T-helper 22 cell (primary cell): ENCODE results near the gene LRP8.

Experiments used
- DNase-seq: peaks from one replicate; pipeline ENCODE4 v3.0.0-alpha.2; 2020; ENCODE audit warnings: low read depth

The LRP8 gene

DNA sequence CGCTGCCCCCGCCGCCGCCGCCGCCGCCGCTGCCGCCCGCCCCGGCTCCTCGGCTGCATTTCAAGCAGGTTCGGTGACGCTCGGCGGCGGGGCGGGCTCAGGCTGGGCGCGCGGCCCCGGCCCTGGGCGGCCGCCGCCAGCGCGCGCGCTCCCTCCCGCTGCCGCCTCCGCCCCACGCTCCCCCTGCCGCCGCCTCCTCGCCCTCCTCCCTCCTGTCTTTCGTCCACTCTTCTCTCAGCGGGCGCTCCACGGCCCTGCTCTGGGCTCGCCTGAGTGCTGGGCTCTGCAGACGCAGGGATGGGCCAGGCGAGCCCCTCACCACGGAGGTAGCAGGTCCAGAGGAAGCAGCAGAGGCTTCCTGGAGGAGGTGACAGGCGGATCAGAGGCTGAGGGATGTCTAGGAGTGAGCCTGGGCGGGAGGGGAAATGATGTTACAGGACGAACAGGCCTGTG is at the start of gene LRP8:
LRP8 (minus strand) TSS at position 62 of the 453 bp plus-strand sequence. CDS start 158 bp downstream, outside the sequence.
- peak; percentile 61 for DNase-seq

DNA sequence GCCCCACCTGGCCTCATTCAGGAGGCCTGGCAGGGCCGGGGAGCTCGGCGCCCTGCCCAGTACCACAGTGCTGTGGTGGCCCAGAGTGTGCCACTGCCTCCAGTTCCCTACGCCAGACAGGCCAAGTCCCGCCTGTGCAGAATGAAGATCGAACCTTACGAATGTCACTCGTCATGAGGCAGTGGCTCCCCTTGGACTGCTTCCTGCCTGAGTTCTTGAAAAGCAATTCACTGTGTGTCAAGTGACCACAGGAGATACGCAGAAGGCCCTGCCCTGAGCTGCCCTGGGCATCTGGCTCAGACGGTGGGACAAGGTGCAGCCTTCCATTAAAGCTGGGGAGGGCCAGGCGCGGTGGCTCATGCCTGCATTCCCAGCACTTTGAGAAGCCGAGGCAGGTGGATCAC is 49.6 kb upstream of the LRP8 start:
- DNase-seq = no peak

DNA sequence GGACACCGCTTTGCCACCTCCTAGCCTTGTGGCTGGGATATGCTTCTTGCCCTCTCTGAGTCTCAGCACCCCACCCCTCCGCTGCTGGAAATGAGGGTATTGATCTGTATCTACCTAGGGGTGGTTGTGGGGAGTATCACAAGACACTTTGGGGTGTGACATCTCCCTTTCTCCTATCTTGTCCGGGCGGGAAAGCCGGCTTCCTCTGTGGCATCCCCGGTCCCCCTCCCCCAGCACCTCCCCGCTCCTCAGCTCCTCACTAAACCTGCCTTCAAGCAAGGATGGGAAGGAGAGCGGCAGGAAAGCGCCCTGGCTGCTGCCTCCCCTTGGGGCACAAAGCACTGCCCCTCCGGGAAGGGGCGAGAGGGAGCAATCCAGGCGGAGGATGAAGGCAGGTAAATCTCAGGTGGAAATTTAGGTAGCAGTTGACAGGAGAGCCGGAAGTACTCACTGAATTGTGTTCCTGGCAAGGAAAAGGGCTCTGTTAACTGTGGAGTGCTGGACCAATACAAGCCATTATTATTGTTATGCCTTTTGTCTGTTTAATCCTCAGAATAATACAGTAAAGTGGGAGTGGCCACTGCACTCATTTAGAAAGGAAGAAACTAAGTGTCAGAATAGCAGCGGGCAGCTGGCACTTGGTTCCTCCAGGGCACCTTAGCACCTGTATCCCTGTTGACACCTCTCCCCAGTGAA is 49.0 kb upstream of the LRP8 start:
- DNase-seq = no peak

DNA sequence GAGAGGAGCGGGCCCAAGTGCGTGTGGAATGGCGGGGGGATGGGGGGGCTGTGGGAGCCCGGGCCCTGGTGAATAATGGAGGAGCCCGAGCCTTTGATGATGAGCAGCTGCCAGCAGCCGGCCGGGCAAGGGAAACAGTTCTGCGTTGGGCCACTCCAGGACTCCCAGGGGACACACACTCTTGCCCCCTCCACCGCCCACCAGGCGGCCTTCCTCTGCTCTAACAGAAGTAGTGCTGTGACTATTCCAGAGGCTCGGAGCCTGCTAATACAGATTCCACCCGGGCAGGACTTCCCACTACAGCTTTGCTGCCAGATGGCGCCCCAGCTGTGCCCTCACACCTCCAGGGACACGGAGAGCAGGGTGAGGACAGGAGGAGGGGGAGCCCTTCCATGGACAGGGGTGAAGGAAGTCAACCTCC is 48.2 kb upstream of the LRP8 start:
- no peak for DNase-seq

DNA sequence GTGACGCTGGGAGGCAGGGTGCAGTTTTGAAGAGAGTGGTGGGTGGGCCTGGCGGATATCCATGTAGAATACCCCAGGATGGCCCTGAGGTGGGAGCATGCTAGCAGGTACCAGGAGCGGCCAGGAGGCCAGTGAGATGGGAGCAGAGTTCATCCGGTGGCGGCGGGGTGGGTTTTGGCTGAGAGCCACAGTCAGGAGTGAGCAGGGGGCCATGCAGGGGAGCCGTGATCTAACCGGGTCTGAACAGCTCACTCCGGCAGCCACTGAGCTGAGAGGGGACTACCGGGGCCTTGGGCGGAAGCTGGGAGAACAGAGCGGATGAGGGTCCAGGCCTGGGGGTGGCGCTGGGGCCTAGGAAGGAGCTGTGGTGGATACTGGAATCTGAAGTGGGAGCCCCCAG is 47.6 kb upstream of the LRP8 start:
- DNase-seq = no peak

DNA sequence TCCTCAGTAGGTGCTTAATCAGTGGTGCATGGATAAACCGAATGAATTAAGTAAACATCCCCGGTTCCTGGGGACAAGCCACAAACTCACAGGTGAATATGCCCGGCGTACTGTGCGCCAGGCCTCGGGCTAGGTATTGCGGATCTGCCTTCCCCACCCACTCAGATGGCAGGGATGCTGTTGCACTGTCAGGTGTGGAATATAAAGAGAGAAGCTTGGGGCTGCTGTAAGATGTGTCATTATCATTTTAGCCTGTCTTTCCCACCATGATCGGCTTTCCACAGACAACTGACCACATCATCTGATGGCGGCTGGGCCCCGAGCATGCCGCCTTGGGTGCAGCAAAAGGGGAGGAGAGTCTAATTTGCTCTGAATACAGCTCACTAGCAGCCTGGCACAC is 45.4 kb upstream of the LRP8 start:
- DNase-seq = no peak

DNA sequence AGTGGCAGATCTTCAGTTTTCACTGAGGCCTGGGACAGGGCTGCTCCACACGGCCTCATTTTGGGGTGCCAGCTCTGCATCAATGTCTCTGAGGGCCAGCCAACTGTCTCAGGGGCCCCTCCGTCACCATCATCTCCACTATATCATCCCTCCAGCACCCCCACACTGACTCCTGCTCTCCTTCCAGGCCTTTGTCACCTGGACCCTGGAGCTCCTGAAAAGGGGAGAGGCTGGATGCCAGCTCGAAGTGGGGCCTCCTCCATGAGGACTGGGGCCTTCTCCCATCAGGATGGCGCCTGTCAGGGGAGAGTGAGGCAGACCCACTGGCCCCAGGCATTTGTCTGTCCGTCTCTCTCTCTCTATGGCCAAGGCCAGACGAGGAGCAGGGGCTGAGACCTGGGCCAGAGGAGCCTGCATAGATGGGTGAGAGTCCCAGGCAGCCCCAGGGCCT is 44.7 kb upstream of the LRP8 start:
- DNase-seq = no peak

DNA sequence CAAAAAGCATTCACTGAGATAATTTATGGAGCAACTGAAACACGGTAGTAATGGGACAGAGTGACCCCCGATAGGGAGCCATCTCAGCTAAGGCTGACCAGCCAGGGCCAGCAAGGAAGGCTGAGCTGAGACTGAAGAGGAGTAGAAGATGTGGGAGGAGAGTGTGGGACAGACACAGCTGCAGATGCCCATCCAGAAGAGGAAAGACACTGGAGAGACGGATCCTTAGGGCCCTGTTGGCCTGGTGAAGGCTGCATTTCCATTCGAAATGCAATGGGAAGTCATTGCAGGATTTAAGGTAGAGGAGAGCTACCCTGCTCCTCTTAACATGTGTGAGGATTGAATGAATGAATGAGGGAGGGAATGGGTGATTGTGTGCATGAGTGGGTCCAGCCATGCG is 44.0 kb upstream of the LRP8 start:
- no peak for DNase-seq

DNA sequence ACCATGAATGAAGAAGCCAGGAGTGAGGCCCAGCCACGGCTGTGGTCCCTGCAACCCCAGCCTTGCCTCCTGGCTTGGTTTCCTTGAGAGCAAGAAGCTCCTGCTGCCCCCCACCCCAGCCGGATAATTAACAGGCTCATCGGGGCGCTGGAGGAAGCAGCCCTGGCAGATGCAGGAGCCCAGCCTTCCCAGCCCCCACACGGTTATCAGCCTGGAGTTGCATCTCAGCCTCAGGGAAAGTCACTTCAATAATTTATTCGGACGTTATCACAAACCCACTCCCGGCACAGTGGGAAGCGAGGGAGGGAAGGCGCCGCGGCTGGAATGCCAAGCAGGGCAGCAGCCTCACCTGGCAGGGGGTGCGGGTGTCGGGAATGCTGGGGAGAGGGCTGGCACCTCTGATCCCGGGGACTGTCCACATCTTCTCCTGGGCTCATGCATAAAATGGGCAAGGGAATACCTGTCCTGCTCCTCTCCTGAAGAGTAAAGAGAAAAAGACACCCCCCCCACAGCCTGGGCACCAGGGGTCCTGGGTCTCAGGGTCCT is 43.3 kb upstream of the LRP8 start:
- DNase-seq = no peak

DNA sequence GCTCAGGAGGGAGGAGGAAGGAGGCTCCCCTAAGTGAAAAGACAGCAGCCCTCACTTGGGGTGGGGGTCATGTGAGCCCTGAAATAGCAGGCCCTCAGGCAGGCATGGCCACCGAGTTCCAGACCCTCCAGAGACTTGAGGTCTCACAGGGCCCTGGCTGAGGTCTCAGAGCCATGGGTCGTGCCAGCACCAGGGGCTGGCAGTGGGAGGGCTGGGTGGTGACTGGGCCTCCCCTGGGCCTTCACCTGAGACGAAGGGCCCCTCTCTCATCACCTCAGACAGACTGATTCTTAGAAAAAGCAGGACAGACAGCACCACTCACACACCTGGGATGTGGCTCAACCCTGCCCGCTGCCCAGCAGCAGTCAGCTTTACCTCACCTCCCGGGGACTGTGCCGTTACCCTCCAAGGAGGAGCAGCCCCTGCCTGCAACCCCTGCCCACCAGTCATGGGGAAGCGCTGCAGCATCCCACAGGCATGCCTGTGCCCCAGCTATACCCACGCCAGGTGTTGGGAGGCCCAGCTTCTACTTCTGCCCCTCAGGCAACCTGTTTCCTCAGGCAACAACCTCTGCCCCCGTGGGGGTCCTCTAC is 42.6 kb upstream of the LRP8 start:
- no peak for DNase-seq

DNA sequence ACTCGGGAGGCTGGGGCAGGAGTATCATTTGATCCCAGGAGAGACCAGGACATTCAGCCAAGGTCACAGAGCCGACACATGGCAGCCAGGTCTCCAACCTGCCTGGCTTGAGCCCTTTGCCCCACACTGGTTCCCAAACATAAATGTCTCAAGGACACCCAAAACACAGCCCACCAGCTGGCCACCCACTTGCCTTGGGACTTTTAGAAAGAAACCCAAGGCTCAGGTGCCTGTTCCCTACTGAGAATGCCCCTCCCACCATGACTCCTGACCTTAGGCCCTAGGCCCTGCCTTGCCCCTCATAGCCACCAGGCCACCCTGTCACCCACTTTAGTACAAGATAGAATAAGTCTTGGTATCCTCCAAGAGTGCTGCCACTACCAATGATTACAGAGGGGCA is 41.9 kb upstream of the LRP8 start:
- no peak for DNase-seq

DNA sequence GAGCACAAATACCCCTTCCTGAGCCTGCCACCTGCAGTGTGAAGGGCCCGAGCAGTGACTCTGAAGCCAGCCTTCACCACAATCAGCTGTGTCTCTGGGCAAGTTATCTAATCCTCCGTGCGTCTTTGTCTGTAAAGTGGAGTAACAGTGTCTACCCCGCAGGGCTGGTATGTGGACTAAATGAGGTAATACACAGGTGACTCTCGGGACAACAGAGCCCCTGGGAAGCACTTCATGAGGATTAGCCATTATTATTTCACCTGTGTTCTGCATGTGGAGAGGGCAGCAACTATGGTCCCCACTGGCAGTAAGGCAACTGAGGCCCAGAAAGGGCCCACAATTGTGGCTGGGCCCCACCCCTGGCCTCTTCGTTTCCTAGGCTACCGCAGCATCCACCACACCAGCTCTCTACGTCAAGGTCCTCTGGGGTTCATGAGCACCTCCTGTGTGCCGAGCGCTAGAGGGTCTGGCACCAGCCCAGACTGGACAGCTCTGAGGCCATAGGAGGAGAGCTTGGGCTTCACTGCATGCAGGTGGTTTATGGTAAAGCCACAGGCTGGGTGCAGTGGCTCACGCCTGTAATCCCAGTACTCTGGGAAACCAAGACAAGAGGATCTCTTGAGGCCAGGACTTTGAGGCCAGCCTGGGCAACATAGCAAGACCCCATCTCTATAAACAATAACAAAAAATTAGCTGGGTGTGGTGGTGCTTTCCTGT is 41.3 kb upstream of the LRP8 start:
- no peak for DNase-seq

DNA sequence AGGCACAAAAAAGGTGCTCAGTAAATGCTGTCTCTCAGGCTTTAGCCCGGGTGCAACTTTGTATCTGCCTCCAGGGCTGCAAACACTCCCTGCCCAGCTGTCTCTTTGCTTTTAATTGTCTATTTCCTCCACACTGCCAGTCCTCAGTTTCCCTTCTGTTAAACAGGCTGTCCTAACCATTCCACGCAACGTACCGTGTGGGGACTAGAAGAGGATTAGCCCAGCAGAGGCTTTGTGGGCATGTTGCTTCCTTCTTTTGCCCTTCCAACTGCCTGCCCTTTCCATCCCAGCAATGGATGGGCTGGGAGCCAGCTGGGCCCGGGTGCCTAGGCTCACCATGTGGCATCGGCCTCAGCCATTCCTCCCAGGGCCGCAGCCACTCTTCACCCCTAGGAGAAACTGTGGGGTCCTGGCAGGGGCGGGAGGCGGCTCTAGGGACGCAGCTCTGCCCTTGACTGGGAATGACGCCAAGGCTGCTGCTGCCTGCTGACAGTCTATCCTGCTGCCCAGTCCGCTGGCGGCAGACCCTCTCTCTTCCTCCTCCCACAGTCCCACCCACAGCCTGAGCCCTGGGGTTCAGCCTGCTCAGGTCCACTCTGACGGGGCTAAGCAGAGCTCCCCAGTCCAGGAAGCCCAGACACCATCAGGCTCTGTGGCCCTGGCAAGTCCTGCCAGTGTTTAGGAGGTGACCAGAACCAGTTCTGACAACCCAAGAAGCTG is 40.6 kb upstream of the LRP8 start:
- no peak for DNase-seq

DNA sequence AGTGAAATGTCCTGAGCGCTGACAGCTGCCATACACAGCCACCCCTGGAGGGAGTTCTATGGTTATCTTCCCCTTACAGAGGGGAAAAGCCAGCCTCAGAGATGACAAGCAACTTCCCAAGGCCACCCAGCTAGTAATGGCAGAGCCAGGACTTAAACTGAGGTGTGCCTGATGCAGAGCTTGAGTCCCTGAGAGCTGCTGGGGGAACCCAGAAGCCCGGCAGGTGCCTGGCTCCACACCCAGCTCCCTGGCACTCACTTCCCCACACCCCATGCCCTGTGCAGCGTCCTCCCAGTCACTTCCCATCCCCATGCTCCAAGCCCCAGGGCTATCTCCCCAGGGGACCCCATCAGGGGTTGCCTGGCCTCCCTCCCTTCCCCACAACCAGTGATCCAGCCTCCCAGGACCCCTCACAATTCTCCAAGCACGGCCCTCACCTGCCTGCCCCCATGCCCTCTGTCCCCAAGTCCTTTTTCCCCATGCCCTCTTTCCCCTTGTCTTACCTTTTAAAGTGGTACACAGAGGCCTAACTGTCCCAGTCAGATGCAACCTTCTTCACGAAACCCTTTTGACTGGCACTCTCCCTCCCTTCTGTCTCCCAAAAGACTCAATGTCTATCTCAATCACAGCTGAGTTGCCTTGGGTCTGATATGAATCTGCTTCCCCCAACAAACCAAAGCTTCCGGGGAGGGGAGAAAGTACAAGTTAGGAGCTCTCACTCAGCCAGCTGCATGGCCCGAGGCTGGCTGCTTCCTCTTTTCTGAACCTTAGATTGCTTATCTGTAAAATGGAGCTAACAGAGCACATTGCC is 39.8 kb upstream of the LRP8 start:
- no peak for DNase-seq

DNA sequence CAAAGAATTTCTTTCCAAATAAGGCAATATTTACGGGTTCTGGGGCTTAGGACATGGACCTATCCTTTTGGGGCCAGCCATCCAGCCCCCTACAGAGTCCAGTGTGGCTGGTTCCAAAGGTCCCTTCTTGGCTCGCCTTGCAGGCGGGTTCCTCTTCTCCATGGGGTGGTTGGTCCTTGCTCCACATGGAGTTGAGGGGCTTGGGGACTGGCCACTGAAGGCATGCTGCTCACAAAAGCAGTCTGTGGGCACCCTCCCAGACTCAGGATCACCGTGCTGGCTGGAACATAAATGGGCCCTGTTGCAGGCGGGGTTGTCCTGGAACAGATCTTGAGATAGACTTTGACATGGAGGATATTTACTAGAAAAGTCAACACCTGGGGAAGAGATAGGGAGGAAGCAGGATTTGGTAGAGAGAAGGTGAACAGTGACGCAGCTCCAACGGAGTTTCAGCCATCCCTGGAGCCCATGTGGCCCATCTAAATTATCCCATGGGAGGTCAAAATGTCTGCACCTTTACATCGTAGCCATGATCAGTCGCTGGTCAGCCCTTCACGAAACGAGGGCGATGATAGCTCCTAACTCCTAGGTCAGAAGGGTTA is 39.1 kb upstream of the LRP8 start:
- no peak for DNase-seq

DNA sequence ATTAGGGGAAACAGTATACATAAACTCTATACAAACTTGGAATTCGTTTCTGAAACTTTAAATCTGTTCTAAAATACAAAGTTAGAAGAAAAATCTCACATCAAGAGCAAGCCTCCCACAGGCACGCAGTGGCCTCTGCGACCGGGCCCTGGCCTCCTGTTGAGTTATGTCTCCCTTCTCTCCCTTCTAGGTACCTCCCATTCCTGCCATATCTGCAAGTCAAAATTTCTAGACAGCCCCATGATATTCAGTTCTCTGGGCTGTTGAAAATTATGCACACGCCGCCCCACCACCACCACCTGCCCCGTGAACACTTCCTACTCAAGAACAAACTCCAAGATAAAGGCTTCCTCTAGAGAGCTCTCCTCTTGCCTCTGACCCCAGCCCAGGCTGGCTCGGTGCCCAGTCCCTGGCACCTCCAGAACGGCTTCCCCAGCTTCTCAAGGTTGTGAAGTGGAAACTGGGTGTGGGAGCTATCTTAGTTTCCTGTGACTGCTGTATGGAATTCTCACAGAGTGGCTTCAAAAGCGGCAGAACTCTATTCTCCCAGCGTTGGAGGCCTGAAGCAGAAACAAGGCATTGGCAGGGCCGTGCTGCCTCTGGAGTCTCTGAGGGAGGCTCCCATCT is 37.7 kb upstream of the LRP8 start:
- DNase-seq = no peak

DNA sequence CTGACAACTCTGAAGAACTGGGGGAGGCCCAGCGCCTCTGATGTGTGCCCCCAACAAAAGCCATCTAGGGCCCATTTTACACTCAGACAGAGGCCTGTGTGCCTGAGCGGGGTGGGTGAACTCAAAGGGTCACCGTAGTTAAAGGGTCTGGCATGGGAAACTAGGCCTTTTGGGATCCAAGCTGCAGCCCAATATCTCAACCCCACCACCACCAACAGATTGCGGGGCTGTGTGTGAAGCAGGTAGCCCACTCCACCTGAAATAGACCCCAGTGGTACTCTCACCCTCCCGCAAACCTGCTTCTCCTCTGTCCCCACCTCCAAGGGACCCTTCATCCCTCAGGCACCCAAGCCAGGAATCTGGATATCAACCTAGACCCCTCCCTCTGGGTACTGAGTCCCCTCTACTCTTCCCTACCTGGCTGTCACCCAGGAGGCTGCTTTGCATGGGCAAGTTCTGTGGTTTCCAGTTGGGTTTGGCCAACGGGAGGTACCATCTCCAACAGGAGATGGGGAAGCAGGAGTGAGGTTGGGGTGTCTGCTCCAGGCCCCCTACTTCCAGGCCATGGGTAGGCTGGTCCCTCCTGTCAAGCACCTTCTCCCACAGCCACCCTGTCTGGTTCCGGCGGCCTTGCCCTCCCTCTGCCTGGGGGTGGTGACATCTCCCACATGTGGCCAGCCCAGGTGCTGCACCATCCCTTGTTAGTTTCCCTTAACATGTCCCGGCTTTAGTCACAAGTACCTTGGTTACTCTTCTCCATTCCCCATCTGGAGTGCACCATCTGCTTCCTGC is 35.2 kb upstream of the LRP8 start:
- DNase-seq = no peak

DNA sequence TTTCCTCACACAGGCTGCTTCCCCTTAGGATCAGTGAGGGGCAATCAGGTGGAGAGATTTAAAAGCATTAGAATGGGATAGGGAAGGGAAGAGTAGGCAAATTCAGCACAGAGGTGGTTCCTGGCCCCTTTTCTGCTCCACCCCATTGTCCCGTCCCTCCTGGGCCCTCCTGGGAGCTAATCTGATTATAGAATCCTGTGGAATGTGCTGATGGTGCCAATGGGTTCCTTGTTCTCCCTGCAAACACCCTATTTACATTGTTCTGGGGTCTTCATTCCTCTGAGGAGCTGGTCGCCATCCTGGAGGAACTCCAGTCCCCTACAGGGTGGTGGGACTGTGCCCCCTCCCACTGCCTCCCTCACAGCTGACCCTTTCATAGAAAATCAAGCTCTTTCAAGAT is 34.4 kb upstream of the LRP8 start:
- DNase-seq = no peak

DNA sequence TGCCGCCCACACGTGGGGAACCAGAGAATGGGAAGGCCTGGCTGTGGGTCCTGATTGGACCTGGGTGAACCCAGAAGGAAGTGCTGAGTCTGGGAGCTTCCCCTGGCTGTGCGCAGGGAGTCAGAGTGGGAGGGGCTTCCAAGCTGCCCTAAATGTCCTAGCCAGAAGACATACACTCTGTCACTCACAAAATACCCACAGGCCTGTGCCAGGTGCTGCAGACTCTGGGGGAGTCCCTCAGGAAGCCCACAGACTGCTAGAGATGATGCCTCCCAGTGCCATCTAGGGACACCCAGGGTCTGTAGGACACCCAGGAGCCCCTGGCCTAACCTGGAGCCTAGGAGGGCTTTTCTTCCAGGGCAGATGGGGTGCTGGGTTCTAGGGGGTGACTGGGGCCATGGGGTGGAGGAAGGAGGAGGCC is 33.7 kb upstream of the LRP8 start:
- DNase-seq = no peak

DNA sequence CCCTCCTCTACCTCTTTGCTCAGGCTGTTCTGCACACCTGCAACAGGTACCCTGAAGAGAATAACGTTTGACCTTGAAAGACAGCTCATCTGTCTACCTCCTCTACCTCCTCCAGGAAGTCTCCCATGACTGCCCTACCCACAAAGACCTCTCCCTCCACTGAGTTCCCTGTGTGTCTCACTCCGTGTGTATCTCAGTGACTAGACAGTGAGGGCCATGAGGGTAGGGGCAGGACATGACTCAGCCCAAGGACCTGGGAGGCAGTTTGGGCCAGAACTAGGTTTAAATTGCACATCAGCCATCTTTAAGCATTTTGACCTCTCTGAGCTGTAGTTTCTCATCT is 32.0 kb upstream of the LRP8 start:
- DNase-seq = no peak
